ENCODE results near the gene GLS.

The GLS gene

GRCh38 chr2:190963088-190963487 lies 82.5 kb downstream of the GLS start:
- TF ChIP-seq CTCF (IDR thresholded peaks at IDR 0.05; ENCODE audit: unreplicated experiment in 3 of 3), result no peak
- Mint-ChIP-seq H3K4me3 (no peak overlapping the region), H3K9me3 (peaks cover 3% of the 10 kb centered on the region), H3K36me3 (ENCODE audit: low read depth) (peaks cover 51% of the 10 kb centered on the region), H3K27ac (no peak overlapping the region), H3K4me1 (no peaks in the 10 kb centered on the region), H3K27me3 (ENCODE audit: low read depth) (no peaks in the 10 kb centered on the region)

DNA sequence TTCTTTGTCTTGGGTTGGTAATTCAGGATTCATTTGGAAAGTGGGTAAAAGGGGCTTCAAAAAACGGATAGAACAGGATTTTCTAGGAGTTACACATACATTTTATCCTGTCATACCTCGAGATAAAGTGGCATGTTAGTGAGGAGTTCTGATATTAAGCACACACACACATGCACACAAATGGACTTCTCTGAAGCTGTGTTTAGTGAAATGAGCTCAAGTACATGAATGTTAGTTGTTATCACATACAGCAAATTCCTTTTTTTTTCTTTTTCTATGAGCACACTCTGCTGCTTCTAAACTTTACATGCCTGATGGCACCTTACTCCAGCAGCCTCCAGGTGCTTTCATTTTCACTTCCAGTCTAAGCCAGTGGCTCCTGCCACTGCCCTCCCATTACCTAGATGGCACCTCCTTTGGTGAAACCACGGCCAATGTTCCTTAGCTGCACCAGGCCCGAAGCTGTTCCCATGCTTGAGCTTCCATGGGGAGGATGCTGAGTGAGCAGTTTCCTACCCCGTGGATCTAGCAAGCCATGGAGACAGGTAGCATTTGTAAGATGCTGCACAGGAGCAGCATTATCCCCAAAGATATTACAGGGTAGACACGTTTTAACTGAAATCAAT lies 83.7 kb downstream of the GLS start:
- Mint-ChIP-seq H3K27me3 (ENCODE audit: low read depth) (no peaks in the 10 kb centered on the region), H3K4me3 (no peak overlapping the region), H3K4me1 (no peaks in the 10 kb centered on the region), H3K27ac (peak overlapping the region in 2 of 3 experiments; percentile 46 to 47), H3K36me3 (ENCODE audit: low read depth) (peaks cover 49% of the 10 kb centered on the region), H3K9me3 (no peaks in the 10 kb centered on the region)
- TF ChIP-seq CTCF (IDR thresholded peaks at IDR 0.05; ENCODE audit: unreplicated experiment in 3 of 3), result no peak

DNA sequence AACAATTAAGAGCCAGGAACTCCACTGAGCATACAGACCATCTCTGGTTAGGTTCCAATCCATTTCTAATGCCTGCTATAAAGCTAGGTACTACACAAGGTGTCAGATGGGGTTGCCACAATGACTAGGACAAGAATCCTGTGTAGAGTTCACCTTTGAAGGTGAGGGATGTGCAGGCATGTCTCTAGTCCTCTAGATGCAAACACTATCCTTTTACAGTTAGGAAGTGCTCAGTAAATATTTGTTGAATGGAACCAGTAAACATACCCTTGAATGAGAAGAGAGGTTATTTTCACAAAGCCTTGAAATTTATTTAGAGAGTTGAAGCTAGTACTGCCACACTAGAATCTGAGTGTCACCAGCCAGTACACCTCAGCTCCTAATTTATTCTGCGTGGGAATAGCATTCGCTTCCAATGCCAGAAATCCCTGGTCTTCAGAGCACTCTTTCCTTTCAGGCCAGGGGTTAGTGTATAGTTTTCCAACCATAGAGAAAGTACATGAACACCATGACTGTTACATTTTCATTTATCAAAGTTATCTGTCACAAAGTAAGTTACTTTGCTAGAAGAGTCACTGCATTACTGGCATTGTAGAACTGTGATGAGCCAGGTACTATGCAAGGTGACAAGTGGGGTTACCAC lies 85.1 kb downstream of the GLS start:
- H3K36me3 Mint-ChIP-seq (ENCODE audit: low read depth), result peaks cover 55% of the 10 kb centered on the region
- no peak for TF ChIP-seq CTCF (IDR thresholded peaks at IDR 0.05; ENCODE audit: unreplicated experiment in 3 of 3)
- no peaks in the 10 kb centered on the region for H3K9me3 Mint-ChIP-seq
- H3K4me1 Mint-ChIP-seq, result no peaks in the 10 kb centered on the region
- no peak overlapping the region for H3K27ac Mint-ChIP-seq
- H3K4me3 Mint-ChIP-seq, result no peak overlapping the region
- H3K27me3 Mint-ChIP-seq (ENCODE audit: low read depth), result no peaks in the 10 kb centered on the region

- no peak overlapping the region for H3K27ac Mint-ChIP-seq
- no peak overlapping the region for H3K4me3 Mint-ChIP-seq
These were observed 87.9 kb downstream of the GLS start for GRCh38 chr2:190968522-190968921.

GRCh38 chr2:190970160-190970559 lies 89.5 kb downstream of the GLS start:
- Mint-ChIP-seq H3K27ac (no peak overlapping the region), H3K4me1 (no peaks in the 10 kb centered on the region), H3K36me3 (ENCODE audit: low read depth) (peaks cover 75% of the 10 kb centered on the region), H3K27me3 (ENCODE audit: low read depth) (no peaks in the 10 kb centered on the region), H3K9me3 (no peaks in the 10 kb centered on the region), H3K4me3 (no peak overlapping the region)
- no peak for TF ChIP-seq CTCF (IDR thresholded peaks at IDR 0.05; ENCODE audit: unreplicated experiment in 3 of 3)

More at GRCh38 chr2:190968522-190968921, 87.9 kb downstream of the GLS start:
- no peaks in the 10 kb centered on the region for H3K4me1 Mint-ChIP-seq
- peaks cover 71% of the 10 kb centered on the region for H3K36me3 Mint-ChIP-seq (ENCODE audit: low read depth)
- H3K27me3 Mint-ChIP-seq (ENCODE audit: low read depth), result no peaks in the 10 kb centered on the region
- no peaks in the 10 kb centered on the region for H3K9me3 Mint-ChIP-seq
- TF ChIP-seq CTCF (IDR thresholded peaks at IDR 0.05; ENCODE audit: unreplicated experiment in 3 of 3), result no peak
